ENCODE results near the gene C2orf42.
"Not testable (repeated sequence)": the region's sequence is repeated elsewhere in the genome, so short reads cannot be mapped to it uniquely, and the experiment has no call there.

C2orf42 gene

DNA sequence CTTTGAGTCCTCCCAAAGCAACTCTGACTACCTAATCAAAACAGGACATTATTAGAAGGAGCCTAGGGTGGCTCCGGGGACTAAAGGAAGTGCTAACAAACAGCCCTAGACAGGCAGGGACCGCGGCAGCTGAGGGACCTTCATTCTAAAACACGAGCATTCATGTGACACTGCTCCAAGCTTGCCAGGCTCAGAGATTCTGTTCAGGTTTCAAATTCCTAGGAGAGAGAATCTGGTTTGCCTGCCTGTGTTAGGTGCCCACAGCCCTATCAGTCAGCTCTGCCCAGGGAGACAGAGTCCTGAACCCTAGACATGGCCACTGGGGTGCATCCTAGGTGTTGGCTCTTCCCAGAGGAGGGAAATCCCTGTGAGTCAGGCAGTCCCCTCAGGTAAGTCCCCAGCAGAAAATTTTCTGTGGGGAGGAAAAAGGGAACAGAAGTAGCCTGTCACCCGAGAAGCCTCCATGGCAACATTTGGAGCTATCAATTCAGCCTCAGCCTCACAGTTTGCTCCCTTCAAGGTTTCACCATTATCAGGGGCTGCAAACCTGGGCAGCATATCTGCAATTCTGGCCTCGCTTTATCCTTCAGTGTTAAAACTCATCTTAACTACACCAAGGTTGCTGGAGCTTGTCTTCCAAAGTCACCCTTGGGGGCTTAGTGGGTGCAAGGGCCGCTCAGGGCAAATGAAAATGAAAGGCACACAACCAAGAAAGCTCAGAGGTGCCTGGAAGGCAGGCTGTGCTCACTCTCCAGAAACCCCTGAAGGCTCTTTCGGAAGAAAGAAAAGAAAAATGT lies 75.0 kb downstream of the C2orf42 start:
- Histone ChIP-seq H3K27ac (ENCODE audit: low read depth, low read length, severe bottlenecking) (peak overlapping the region; percentile 59), H3K36me3 (ENCODE audit: control insufficient read depth, insufficient read depth, low read length) (no peaks in the 10 kb centered on the region)
- 85 to 92% methylated on average over 8 of the region's 8 CpGs for WGBS, 2 experiments (ENCODE audit: insufficient coverage in 2 of 2)

GRCh38 chr2:70113359-70114070 lies 77.3 kb downstream of the C2orf42 start:
- Histone ChIP-seq H3K4me3 (ENCODE audit: extremely low read depth, insufficient read depth, low read length, poor library complexity, severe bottlenecking) (no peak overlapping the region), H3K4me1 (ENCODE audit: control insufficient read depth, insufficient read depth, low read length, poor library complexity, severe bottlenecking) (peaks cover 37% of the 10 kb centered on the region), H3K9me3 (ENCODE audit: control insufficient read depth, low read length) (no peaks in the 10 kb centered on the region), H3K27ac (ENCODE audit: low read depth, low read length, severe bottlenecking) (no peak overlapping the region), H3K36me3 (ENCODE audit: control insufficient read depth, insufficient read depth, low read length) (no peaks in the 10 kb centered on the region)
- 86 to 94% methylated on average over 4 of the region's 4 CpGs for WGBS, 2 experiments (ENCODE audit: insufficient coverage in 2 of 2)

More for the DNA sequence above, 75.0 kb downstream of the C2orf42 start:
- peaks cover 43% of the 10 kb centered on the region for H3K4me1 ChIP-seq (ENCODE audit: control insufficient read depth, insufficient read depth, low read length, poor library complexity, severe bottlenecking)
- H3K9me3 ChIP-seq (ENCODE audit: control insufficient read depth, low read length) = no peaks in the 10 kb centered on the region
- no peak overlapping the region for H3K4me3 ChIP-seq (ENCODE audit: extremely low read depth, insufficient read depth, low read length, poor library complexity, severe bottlenecking)

DNA sequence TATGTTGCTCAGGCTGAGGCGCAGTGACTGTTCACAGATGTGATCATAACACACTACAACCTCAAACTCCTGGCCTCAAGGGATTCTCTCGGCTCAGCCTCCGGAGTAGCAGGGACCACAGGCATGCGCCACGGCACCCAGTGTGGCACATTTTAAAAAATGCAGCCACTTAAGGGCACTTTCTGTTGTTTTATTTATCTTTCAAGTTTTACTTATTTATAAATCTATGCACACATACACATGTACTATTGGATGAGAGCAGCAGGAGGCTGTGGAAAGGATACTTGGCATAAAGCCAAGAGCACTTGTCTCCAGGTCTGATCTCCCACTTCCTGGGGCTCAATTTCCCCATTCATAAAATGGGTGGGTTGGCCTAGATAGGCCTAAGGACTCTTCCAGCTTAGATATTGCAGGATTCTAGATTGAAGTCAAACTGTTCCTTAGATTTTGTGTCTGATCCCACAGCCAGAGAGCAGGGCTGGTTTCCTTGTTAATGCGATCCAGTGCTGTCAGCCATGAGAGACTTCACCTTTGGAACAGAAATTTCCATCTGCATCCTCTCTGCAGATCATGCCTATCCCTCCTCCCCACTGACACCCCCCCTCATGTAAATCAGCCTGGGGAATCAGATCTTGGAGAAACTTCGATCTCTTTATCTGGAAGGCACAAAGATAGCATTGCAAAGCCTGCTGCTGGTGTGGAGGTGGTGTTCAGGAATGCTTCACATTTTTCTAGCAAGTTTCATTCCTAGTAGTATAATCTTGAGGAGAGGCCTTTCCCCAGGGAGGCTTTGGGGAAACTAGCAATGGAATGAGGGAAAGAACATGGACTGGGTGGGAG lies 78.8 kb downstream of the C2orf42 start:
- peak overlapping the region; percentile 68 for H3K27ac ChIP-seq (ENCODE audit: low read depth, low read length, severe bottlenecking)
- H3K4me3 ChIP-seq (ENCODE audit: extremely low read depth, insufficient read depth, low read length, poor library complexity, severe bottlenecking) = no peak overlapping the region
- no peaks in the 10 kb centered on the region for H3K9me3 ChIP-seq (ENCODE audit: control insufficient read depth, low read length)
- H3K36me3 ChIP-seq (ENCODE audit: control insufficient read depth, insufficient read depth, low read length) = no peaks in the 10 kb centered on the region
- 89 to 94% methylated on average over 2 of the region's 7 CpGs for WGBS, 2 experiments (ENCODE audit: insufficient coverage in 2 of 2)
- peaks cover 47% of the 10 kb centered on the region for H3K4me1 ChIP-seq (ENCODE audit: control insufficient read depth, insufficient read depth, low read length, poor library complexity, severe bottlenecking)

GRCh38 chr2:70110397-70110796 lies 80.4 kb downstream of the C2orf42 start:
- not testable (repeated sequence) for H3K9me3 ChIP-seq (ENCODE audit: control insufficient read depth, low read length); H3K36me3 ChIP-seq (ENCODE audit: control insufficient read depth, insufficient read depth, low read length); H3K27ac ChIP-seq (ENCODE audit: low read depth, low read length, severe bottlenecking); H3K4me3 ChIP-seq (ENCODE audit: extremely low read depth, insufficient read depth, low read length, poor library complexity, severe bottlenecking)
- 80 to 100% methylated on average over 1 to 2 of the region's 5 CpGs for WGBS, 2 experiments (ENCODE audit: insufficient coverage in 2 of 2)
- peaks cover 42% of the 10 kb centered on the region for H3K4me1 ChIP-seq (ENCODE audit: control insufficient read depth, insufficient read depth, low read length, poor library complexity, severe bottlenecking)

DNA sequence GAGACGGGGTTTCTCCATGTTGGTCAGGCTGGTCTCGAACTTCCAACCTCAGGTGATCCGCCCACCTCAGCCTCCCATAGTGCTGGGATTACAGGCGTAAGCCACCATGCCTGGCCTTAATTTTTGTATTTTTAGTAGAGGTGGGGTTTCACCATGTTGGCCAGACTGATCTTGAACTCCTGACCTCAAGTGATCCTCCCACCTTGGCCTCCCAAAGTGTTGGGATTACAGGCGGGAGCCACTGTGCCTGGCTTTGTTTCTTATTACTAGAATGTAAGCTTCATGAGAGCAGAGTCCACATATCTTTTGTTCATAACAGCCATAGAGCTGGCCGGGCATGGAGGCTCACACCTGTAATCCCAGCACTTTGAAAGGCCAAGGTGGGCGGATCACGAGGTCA lies 84.7 kb downstream of the C2orf42 start:
- not testable (repeated sequence) for H3K4me3 ChIP-seq (ENCODE audit: extremely low read depth, insufficient read depth, low read length, poor library complexity, severe bottlenecking); H3K9me3 ChIP-seq (ENCODE audit: control insufficient read depth, low read length); H3K27ac ChIP-seq (ENCODE audit: low read depth, low read length, severe bottlenecking); H3K36me3 ChIP-seq (ENCODE audit: control insufficient read depth, insufficient read depth, low read length)
- WGBS, 2 experiments (ENCODE audit: insufficient coverage in 2 of 2) = 86 to 98% methylated on average over 4 to 5 of the region's 8 CpGs
- peaks cover 17% of the 10 kb centered on the region for H3K4me1 ChIP-seq (ENCODE audit: control insufficient read depth, insufficient read depth, low read length, poor library complexity, severe bottlenecking)

DNA sequence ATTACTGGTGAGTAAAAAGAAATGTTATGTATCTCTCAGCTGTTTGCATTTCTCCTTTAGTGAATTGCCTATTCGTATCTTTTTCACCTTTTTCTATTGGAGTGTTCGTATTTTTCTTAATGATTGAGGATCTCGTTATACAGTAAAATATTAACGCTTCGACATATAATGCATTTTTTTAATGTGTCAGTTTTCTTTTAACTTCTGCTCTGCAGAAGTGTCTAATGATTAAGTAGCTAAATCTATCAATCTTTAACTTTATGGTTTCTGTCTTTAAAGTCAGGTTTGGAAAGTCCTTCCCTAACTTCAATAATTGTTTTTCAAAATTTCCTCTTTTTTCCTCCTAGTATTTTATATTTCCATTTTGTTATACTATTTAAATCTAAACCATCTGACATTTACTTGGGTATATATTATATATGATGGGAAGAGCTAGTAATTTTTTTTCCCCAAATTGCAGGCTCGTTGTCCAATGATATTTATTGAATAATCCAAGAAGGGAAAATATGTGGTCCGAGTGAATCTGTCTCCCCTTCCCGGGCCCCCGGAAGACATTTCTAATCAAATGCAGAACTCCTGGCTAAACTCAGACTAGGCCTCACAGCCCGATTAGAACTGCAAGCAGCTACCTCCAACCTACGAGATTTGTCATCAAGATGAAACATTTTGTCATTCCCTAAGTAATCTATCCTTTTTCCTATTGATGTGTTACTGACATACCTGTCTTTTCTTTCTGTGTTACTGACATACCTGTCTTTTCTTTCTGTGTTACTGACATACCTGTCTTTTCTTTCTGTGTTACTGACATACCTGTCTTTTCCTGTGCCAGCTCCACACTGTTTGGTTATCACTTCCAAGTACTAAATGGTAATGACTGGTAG lies 86.3 kb downstream of the C2orf42 start:
- Histone ChIP-seq H3K4me3 (ENCODE audit: extremely low read depth, insufficient read depth, low read length, poor library complexity, severe bottlenecking) (no peak overlapping the region), H3K9me3 (ENCODE audit: control insufficient read depth, low read length) (no peaks in the 10 kb centered on the region), H3K36me3 (ENCODE audit: control insufficient read depth, insufficient read depth, low read length) (no peaks in the 10 kb centered on the region), H3K4me1 (ENCODE audit: control insufficient read depth, insufficient read depth, low read length, poor library complexity, severe bottlenecking) (peaks cover 17% of the 10 kb centered on the region), H3K27ac (ENCODE audit: low read depth, low read length, severe bottlenecking) (no peak overlapping the region)
- 28 to 50% methylated on average over 2 to 4 of the region's 11 CpGs for WGBS, 2 experiments (ENCODE audit: insufficient coverage in 2 of 2)

DNA sequence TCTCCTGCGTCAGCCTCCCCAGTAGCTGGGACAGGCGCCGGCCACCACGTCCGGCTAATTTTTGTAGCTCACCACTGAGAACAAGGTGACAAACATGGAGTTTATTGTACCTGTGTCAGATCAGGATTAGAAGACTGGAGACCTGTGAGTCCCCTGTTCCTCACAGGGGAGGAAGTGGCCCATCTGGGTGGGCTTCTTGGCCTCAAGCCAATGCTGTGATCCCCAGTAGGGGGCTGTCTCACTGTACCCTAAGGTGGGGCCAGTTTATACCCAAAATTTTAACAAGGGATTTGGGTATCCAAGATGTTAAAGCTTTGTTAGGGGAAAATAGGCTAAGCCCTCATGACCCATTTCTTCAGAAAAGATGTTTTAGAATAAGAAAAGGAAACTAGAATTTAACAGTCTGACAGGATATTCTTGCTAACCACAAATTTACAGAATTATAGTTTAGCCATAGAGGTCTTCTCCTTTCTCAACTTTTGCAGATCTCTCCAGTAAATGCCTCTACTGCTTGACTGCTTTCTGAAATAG lies 87.2 kb downstream of the C2orf42 start:
- Histone ChIP-seq H3K27ac (ENCODE audit: low read depth, low read length, severe bottlenecking) (no peak overlapping the region), H3K36me3 (ENCODE audit: control insufficient read depth, insufficient read depth, low read length) (no peaks in the 10 kb centered on the region), H3K4me1 (ENCODE audit: control insufficient read depth, insufficient read depth, low read length, poor library complexity, severe bottlenecking) (peaks cover 14% of the 10 kb centered on the region), H3K9me3 (ENCODE audit: control insufficient read depth, low read length) (no peaks in the 10 kb centered on the region), H3K4me3 (ENCODE audit: extremely low read depth, insufficient read depth, low read length, poor library complexity, severe bottlenecking) (no peak overlapping the region)
- WGBS, 2 experiments (ENCODE audit: insufficient coverage in 2 of 2) = 78 to 89% methylated on average over 5 of the region's 5 CpGs

DNA sequence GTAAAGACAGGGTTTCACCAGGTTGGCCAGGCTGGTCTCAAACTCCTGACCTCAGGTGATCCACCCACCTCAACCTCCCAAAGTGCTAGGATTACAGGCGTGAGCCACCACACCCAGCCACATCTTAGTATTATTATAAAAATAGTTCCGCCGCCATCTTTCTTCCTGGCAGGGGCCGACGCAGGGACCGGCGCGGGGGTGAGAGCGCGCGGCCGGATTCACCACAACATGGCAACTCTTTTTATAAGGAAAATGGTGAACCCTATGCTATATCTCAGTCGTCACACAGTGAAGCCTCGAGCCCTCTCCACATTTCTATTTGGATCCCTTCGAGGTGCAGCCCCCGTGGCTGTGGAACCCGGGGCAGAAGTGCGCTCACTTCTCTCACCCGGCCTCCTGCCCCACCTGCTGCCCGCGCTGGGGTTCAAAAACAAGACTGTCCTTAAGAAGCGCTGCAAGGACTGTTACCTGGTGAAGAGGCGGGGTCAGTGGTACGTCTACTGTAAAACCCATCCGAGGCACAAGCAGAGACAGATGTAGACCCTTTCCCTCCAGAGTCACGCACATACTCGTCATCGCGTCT lies 88.4 kb downstream of the C2orf42 start:
- WGBS, 2 experiments (ENCODE audit: insufficient coverage in 2 of 2) = 98 to 99% methylated on average over 18 to 20 of the region's 29 CpGs
- H3K36me3 ChIP-seq (ENCODE audit: control insufficient read depth, insufficient read depth, low read length) = not testable (repeated sequence)

DNA sequence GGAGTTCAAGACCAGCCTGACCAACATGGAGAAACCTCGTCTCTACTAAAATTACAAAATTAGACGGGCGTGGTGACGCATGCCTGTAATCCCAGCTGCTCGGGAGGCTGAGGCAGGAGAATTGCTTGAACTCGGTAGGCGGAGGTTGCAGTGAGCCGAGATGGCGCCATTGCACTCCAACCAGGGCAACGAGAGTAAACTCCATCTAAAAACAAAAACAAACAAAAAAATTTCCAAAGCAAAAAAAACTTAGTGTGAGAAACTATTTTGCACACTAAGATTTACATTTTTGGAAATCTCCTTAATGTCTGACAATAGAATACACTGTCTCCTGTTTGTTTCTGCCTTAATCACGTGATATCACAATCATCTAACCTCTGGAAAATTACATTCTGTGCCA lies 89.1 kb downstream of the C2orf42 start:
- H3K4me3 ChIP-seq (ENCODE audit: extremely low read depth, insufficient read depth, low read length, poor library complexity, severe bottlenecking); H3K27ac ChIP-seq (ENCODE audit: low read depth, low read length, severe bottlenecking); H3K4me1 ChIP-seq (ENCODE audit: control insufficient read depth, insufficient read depth, low read length, poor library complexity, severe bottlenecking); H3K9me3 ChIP-seq (ENCODE audit: control insufficient read depth, low read length); H3K36me3 ChIP-seq (ENCODE audit: control insufficient read depth, insufficient read depth, low read length): not testable (repeated sequence)
- 94 to 98% methylated on average over 7 to 8 of the region's 11 CpGs for WGBS, 2 experiments (ENCODE audit: insufficient coverage in 2 of 2)

More for the DNA sequence above, 88.4 kb downstream of the C2orf42 start:
- not testable (repeated sequence) for H3K4me3 ChIP-seq (ENCODE audit: extremely low read depth, insufficient read depth, low read length, poor library complexity, severe bottlenecking); H3K27ac ChIP-seq (ENCODE audit: low read depth, low read length, severe bottlenecking); H3K9me3 ChIP-seq (ENCODE audit: control insufficient read depth, low read length); H3K4me1 ChIP-seq (ENCODE audit: control insufficient read depth, insufficient read depth, low read length, poor library complexity, severe bottlenecking)

All from mesodermal cell (in vitro differentiated cells).